GM11168 (cell line): Measurements from ENCODE around the gene SLC15A4.

Experiments used
- in situ Hi-C: fragments of 300-500 bp; cut with MboI; formaldehyde crosslinking; loops from one replicate; pipeline ENCODE4 v1.12.0; 2022; ENCODE audit warnings: low sequenced_read_pairs; ENCODE audit not compliant: unreplicated experiment

Gene SLC15A4

GRCh38 chr12:128846671-128847070, 22.9 kb upstream of the SLC15A4 start:
- in situ Hi-C loops: loop anchor here (10.0 kb wide), 1 partner anchor 112 kb away; no protein-coding TSS in a partner anchor

- in situ Hi-C loops: loop anchor here (10.0 kb wide), 1 partner anchor 109 kb away; no protein-coding TSS in a partner anchor
Measured at GRCh38 chr12:128844031-128844635, 20.4 kb upstream of the SLC15A4 start.

- in situ Hi-C loops: loop anchor here (10.0 kb wide), 1 partner anchor 109 kb away; no protein-coding TSS in a partner anchor
Measured at GRCh38 chr12:128843538-128843937, 19.8 kb upstream of the SLC15A4 start.

- in situ Hi-C loops: loop anchor here (10.0 kb wide), 1 partner anchor 108 kb away; no protein-coding TSS in a partner anchor
Measured at GRCh38 chr12:128842579-128842978, 18.8 kb upstream of the SLC15A4 start.

- in situ Hi-C loops: loop anchor here (10.0 kb wide), 1 partner anchor 106 kb away; no protein-coding TSS in a partner anchor
Measured at GRCh38 chr12:128840862-128841468, 17.2 kb upstream of the SLC15A4 start.

- in situ Hi-C loops: loop anchor here (10.0 kb wide), 1 partner anchor 105 kb away; no protein-coding TSS in a partner anchor
Measured at GRCh38 chr12:128839885-128840284, 16.1 kb upstream of the SLC15A4 start.

- in situ Hi-C loops: no loop called here
Measured at GRCh38 chr12:128833418-128833817, 9.7 kb upstream of the SLC15A4 start.

GRCh38 chr12:128830505-128830893, 6.7 kb upstream of the SLC15A4 start:
- in situ Hi-C loops: no loop called here

- in situ Hi-C loops: no loop called here
Measured at GRCh38 chr12:128829861-128830504, 6.2 kb upstream of the SLC15A4 start.

- in situ Hi-C loops: no loop called here
Measured at GRCh38 chr12:128827724-128828123, 4.0 kb upstream of the SLC15A4 start.

- in situ Hi-C loops: no loop called here
Measured at GRCh38 chr12:128825835-128826234, 2.1 kb upstream of the SLC15A4 start.

- in situ Hi-C loops: no loop called here
Measured at GRCh38 chr12:128823216-128823915, 392 bp downstream of the SLC15A4 start.

- in situ Hi-C loops: no loop called here
Measured at GRCh38 chr12:128820723-128821432, 2.9 kb downstream of the SLC15A4 start.

GRCh38 chr12:128820253-128820652, 3.5 kb downstream of the SLC15A4 start:
- in situ Hi-C loops: no loop called here

- in situ Hi-C loops: no loop called here
Measured at GRCh38 chr12:128819293-128820144, 4.2 kb downstream of the SLC15A4 start.

GRCh38 chr12:128818065-128819022, 5.4 kb downstream of the SLC15A4 start:
- in situ Hi-C loops: no loop called here

GRCh38 chr12:128817111-128818015, 6.4 kb downstream of the SLC15A4 start:
- in situ Hi-C loops: no loop called here
